Stimulated activated naive CD8-positive, alpha-beta T cell treated with anti-CD3 and anti-CD28 coated beads, Interleukin-15, Interleukin-2, amounts not matched to agents 100 ng/mL and 50 ng/mL, for 24 hours (primary cell): ENCODE results near the gene PAXIP1.
"Not testable (repeated sequence)": the region's sequence is repeated elsewhere in the genome, so short reads cannot be mapped to it uniquely, and the experiment has no call there.

Experiments used
- H3K27ac Mint-ChIP-seq: one replicate; pipeline ENCODE4 v1.8.0; 2021; ENCODE audit warnings: mild to moderate bottlenecking, mixed read lengths
- H3K27me3 Mint-ChIP-seq: one replicate; pipeline ENCODE4 v1.8.0; 2021; ENCODE audit warnings: mixed read lengths
- H3K36me3 Mint-ChIP-seq: one replicate; pipeline ENCODE4 v1.8.0; 2021; ENCODE audit warnings: low read depth, mixed read lengths
- H3K4me1 Mint-ChIP-seq: one replicate; pipeline ENCODE4 v1.8.0; 2021; ENCODE audit warnings: low read depth, mixed read lengths
- H3K4me3 Mint-ChIP-seq: one replicate; pipeline ENCODE4 v1.8.0; 2021; ENCODE audit warnings: mild to moderate bottlenecking, mixed read lengths
- H3K9me3 Mint-ChIP-seq: one replicate; pipeline ENCODE4 v1.8.0; 2021; ENCODE audit warnings: mixed read lengths

The PAXIP1 gene, protein sequence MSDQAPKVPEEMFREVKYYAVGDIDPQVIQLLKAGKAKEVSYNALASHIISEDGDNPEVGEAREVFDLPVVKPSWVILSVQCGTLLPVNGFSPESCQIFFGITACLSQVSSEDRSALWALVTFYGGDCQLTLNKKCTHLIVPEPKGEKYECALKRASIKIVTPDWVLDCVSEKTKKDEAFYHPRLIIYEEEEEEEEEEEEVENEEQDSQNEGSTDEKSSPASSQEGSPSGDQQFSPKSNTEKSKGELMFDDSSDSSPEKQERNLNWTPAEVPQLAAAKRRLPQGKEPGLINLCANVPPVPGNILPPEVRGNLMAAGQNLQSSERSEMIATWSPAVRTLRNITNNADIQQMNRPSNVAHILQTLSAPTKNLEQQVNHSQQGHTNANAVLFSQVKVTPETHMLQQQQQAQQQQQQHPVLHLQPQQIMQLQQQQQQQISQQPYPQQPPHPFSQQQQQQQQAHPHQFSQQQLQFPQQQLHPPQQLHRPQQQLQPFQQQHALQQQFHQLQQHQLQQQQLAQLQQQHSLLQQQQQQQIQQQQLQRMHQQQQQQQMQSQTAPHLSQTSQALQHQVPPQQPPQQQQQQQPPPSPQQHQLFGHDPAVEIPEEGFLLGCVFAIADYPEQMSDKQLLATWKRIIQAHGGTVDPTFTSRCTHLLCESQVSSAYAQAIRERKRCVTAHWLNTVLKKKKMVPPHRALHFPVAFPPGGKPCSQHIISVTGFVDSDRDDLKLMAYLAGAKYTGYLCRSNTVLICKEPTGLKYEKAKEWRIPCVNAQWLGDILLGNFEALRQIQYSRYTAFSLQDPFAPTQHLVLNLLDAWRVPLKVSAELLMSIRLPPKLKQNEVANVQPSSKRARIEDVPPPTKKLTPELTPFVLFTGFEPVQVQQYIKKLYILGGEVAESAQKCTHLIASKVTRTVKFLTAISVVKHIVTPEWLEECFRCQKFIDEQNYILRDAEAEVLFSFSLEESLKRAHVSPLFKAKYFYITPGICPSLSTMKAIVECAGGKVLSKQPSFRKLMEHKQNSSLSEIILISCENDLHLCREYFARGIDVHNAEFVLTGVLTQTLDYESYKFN

GRCh38 chr7:155003092-155003375 is at the start of gene PAXIP1:
Gene PAXIP1 (minus strand): TSS chr7:155003124. CDS start chr7:155002929, 195 bp downstream.
- no peaks in the 10 kb centered on the region for H3K9me3 Mint-ChIP-seq
- H3K36me3 Mint-ChIP-seq, result peaks cover 25% of the 10 kb centered on the region
- H3K4me3 Mint-ChIP-seq, result peak within 1 kb of the TSS; percentile 96
- H3K4me1 Mint-ChIP-seq, result peaks cover 8% of the 10 kb centered on the region
- H3K27ac Mint-ChIP-seq, result peak within 1 kb of the TSS; percentile 91
- H3K27me3 Mint-ChIP-seq, result no peaks in the 10 kb centered on the region

GRCh38 chr7:155051355-155051754 is 48.4 kb upstream of the PAXIP1 start:
- H3K9me3 Mint-ChIP-seq, result no peaks in the 10 kb centered on the region

DNA sequence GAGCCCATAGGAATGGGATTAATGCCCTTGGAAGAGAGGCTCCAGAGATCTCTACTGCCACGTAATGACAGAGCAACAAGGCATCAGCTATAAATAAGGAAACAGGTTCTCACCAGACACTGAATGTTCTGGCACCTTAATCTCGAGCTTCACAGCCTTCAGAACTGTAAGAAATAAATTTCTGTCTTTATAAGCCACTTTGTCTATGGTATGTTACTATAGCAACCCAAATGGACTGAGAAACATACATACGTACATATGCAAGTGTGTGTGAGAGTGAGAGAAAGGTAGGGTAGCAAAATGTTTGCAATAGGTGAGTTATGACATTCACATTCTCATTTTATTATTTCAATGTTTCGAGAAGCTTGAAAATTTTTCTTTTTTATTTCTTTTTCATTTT is 45.1 kb upstream of the PAXIP1 start:
- peaks cover 9% of the 10 kb centered on the region for H3K27me3 Mint-ChIP-seq
- H3K27ac Mint-ChIP-seq, result no peak overlapping the region
- no peak overlapping the region for H3K4me3 Mint-ChIP-seq
- H3K4me1 Mint-ChIP-seq, result no peaks in the 10 kb centered on the region
- no peaks in the 10 kb centered on the region for H3K36me3 Mint-ChIP-seq
- no peaks in the 10 kb centered on the region for H3K9me3 Mint-ChIP-seq

More at GRCh38 chr7:155051355-155051754, 48.4 kb upstream of the PAXIP1 start:
- no peak overlapping the region for H3K4me3 Mint-ChIP-seq
- H3K27me3 Mint-ChIP-seq, result peaks cover 5% of the 10 kb centered on the region
- H3K36me3 Mint-ChIP-seq, result no peaks in the 10 kb centered on the region
- H3K4me1 Mint-ChIP-seq, result no peaks in the 10 kb centered on the region
- no peak overlapping the region for H3K27ac Mint-ChIP-seq

DNA sequence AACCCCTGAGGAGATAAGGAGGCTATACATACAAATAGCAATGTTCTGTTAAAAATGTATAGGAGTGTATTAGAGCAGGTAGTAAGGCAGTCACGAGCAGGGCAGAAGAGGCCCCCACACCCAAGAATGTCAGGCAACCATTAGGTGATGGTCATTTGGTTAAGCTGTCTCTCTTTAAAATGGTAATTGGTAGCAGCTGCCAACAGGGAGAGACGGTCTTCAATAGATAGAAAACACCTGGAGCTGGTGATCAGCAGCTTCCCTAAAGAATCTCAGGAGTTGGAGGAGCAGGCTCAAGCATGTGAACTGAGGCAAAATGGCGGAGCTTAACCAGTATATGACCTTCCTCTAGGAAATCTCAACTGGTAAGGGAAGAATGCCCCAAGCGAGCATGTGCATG is 40.8 kb upstream of the PAXIP1 start:
- Mint-ChIP-seq H3K36me3 (no peaks in the 10 kb centered on the region), H3K4me1 (no peaks in the 10 kb centered on the region), H3K9me3 (no peaks in the 10 kb centered on the region), H3K27me3 (peaks cover 13% of the 10 kb centered on the region), H3K27ac (no peak overlapping the region), H3K4me3 (no peak overlapping the region)

GRCh38 chr7:155038335-155038734 is 35.4 kb upstream of the PAXIP1 start:
- Mint-ChIP-seq H3K4me1 (no peaks in the 10 kb centered on the region), H3K36me3 (no peaks in the 10 kb centered on the region), H3K27ac (no peak overlapping the region), H3K9me3 (no peaks in the 10 kb centered on the region), H3K27me3 (peaks cover 12% of the 10 kb centered on the region), H3K4me3 (no peak overlapping the region)

DNA sequence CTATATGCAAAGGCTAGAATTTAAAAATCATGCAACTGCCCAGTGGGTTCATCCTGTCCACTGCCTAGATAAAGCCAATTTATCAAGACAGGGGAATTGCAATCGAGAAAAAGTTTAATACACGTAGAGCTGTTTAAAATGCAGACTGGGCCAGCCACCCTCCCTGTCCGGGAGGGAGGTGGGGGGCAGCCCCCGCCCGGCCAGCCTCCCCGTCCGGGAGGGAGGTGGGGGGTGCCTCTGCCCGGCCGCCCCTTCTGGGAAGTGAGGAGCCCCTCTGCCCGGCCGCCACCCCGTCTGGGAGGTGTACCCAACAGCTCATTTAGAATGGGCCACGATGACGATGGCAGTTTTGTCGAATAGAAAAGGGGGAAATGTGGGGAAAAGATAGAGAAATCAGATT is 31.6 kb upstream of the PAXIP1 start:
- H3K9me3 Mint-ChIP-seq, H3K4me1 Mint-ChIP-seq, H3K27ac Mint-ChIP-seq, H3K36me3 Mint-ChIP-seq, H3K4me3 Mint-ChIP-seq: not testable (repeated sequence)
- peaks cover 17% of the 10 kb centered on the region for H3K27me3 Mint-ChIP-seq

DNA sequence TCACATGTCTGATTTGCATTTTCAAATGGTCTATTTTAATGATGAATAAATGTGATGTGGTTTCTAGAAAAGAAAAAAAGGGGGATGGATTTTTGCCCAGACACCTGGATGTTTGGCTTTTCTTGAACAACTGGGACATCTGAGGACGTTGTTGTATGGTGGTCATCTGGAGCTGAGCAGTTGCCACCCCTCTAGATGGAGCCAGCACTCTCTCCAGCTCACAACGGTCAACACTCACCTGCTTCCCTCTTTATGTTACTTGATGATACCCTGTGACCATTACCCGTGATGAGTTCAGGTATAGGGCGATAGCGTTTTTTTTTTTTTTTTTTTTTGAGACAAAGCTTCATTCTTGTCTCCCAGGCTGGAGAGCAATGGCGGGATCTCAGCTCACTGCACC is 30.1 kb upstream of the PAXIP1 start:
- Mint-ChIP-seq H3K4me1 (no peaks in the 10 kb centered on the region), H3K27me3 (peaks cover 17% of the 10 kb centered on the region), H3K4me3 (no peak overlapping the region), H3K9me3 (no peaks in the 10 kb centered on the region), H3K27ac (no peak overlapping the region), H3K36me3 (no peaks in the 10 kb centered on the region)

GRCh38 chr7:155027879-155028278 is 25.0 kb upstream of the PAXIP1 start:
- Mint-ChIP-seq H3K27ac (no peak overlapping the region), H3K4me1 (no peaks in the 10 kb centered on the region)

DNA sequence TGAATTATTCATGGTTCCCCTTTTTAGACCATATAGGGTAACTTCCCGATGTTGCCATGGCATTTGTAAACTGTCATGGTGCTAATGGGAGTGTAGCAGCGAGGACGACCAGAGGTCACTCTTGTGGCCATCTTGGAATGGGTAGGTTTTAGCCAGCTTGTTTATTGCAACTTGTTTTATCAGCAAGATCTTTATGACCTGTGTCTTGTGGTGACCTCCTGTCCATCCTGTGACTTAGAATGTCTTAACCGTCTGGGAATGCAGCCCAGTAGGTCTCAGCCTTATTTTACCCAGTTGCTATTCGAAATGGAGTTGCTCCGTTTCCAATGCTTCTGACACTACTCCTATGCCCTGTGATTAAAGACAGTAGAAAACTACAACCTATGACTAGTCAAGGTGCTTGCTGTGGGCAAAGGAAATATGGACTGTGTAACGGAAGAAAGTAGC is 18.8 kb upstream of the PAXIP1 start:
- H3K9me3 Mint-ChIP-seq, result no peaks in the 10 kb centered on the region
- no peaks in the 10 kb centered on the region for H3K36me3 Mint-ChIP-seq
- no peak overlapping the region for H3K4me3 Mint-ChIP-seq
- no peak overlapping the region for H3K27ac Mint-ChIP-seq
- H3K27me3 Mint-ChIP-seq, result peaks cover 21% of the 10 kb centered on the region
- H3K4me1 Mint-ChIP-seq, result no peaks in the 10 kb centered on the region

More at GRCh38 chr7:155027879-155028278, 25.0 kb upstream of the PAXIP1 start:
- no peaks in the 10 kb centered on the region for H3K9me3 Mint-ChIP-seq
- peaks cover 21% of the 10 kb centered on the region for H3K27me3 Mint-ChIP-seq
- H3K36me3 Mint-ChIP-seq, result no peaks in the 10 kb centered on the region
- H3K4me3 Mint-ChIP-seq, result no peak overlapping the region

DNA sequence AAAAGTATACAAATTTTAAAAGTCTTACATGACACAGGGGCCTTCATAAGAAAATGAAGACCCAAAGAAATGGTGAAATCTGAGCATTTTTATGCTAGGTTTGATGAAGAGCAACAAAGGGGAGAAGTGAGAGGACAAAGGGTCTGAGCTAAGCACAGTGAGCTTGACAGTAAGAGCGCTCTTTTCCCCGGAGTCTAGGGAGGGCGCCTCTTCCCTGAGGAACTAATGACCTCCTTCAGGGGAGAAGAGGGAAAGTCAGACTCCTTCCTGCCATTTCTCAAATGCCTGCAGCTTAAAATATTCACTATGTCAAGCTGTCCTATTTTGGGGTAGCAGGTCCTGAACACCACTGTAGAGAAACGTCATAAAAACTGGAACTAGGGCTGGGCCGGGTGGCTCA is 18.1 kb upstream of the PAXIP1 start:
- Mint-ChIP-seq H3K4me1 (no peaks in the 10 kb centered on the region), H3K27me3 (peaks cover 21% of the 10 kb centered on the region), H3K27ac (no peak overlapping the region), H3K9me3 (no peaks in the 10 kb centered on the region), H3K36me3 (no peaks in the 10 kb centered on the region), H3K4me3 (no peak overlapping the region)

DNA sequence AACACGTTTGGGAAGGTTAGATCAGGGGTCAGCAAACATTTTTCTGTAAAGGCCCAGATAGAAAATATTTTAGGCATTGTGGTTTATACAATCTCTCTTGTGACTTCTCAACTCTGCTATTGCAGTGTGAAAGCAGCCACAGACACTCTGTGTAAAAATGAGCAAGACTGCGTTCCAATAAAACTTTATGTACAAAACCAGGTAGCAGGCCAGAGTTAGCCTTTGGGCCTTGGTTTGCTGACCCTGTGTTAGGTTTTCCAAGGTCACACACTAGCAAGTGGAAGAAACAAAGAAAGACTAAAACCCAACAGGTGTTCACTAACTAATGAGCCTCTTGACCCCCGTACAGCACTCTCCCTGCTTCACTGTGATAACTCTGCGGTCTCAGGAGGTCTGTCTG is 14.9 kb upstream of the PAXIP1 start:
- H3K4me1 Mint-ChIP-seq, result no peaks in the 10 kb centered on the region
- H3K27ac Mint-ChIP-seq, result no peak overlapping the region
- no peak overlapping the region for H3K4me3 Mint-ChIP-seq
- no peaks in the 10 kb centered on the region for H3K36me3 Mint-ChIP-seq
- peaks cover 11% of the 10 kb centered on the region for H3K27me3 Mint-ChIP-seq
- no peaks in the 10 kb centered on the region for H3K9me3 Mint-ChIP-seq

DNA sequence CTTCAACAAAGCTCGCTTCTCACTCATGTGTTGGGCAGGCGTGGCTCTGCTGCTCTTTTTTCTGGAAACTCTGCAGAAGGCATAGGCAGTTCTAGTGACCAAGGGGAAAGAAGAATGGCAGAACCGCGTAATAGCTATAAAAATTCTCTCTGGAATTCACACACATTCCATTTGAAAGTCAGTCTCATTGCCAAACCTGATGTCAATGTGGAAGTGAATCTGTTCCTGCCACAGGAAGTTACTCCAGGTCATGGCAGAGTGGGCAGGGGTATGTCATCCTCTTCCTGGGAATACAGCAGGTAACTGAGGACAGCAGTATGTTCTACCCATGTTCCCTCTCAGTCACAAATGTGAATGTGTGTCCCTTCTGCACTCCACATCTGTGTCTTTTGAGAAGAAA is 8.2 kb upstream of the PAXIP1 start:
- H3K4me3 Mint-ChIP-seq, result no peak overlapping the region
- no peaks in the 10 kb centered on the region for H3K27me3 Mint-ChIP-seq
- no peaks in the 10 kb centered on the region for H3K9me3 Mint-ChIP-seq
- peaks cover 12% of the 10 kb centered on the region for H3K36me3 Mint-ChIP-seq
- no peak overlapping the region for H3K27ac Mint-ChIP-seq
- H3K4me1 Mint-ChIP-seq, result no peaks in the 10 kb centered on the region

GRCh38 chr7:155009570-155010157 is 6.7 kb upstream of the PAXIP1 start:
- Mint-ChIP-seq H3K4me1 (peaks cover 3% of the 10 kb centered on the region), H3K27me3 (no peaks in the 10 kb centered on the region), H3K4me3 (no peak overlapping the region), H3K27ac (no peak overlapping the region), H3K9me3 (no peaks in the 10 kb centered on the region), H3K36me3 (peaks cover 21% of the 10 kb centered on the region)

- no peaks in the 10 kb centered on the region for H3K9me3 Mint-ChIP-seq
- H3K4me1 Mint-ChIP-seq, result peaks cover 8% of the 10 kb centered on the region
- H3K4me3 Mint-ChIP-seq, result no peak overlapping the region
- H3K27me3 Mint-ChIP-seq, result no peaks in the 10 kb centered on the region
- no peak overlapping the region for H3K27ac Mint-ChIP-seq
- peaks cover 24% of the 10 kb centered on the region for H3K36me3 Mint-ChIP-seq
Observed at GRCh38 chr7:155007947-155008346, 5.0 kb upstream of the PAXIP1 start.
